B cell (primary cell): ENCODE measurements around the gene CSNK1E.

ENCODE experiments used
- EZH2 ChIP-seq: IDR thresholded peaks from 2 replicates; pipeline ENCODE4 v1.6.1; 2012; ENCODE audit warnings: borderline replicate concordance, low read depth, mild to moderate bottlenecking, moderate library complexity, low read length; ENCODE audit not compliant: insufficient read depth, poor library complexity, severe bottlenecking
- TF ChIP-seq, protein P1 (sequence below): fragments of 200-600 bp; IDR thresholded peaks from one replicate; pipeline ENCODE4 v1.8.0; 2022; ENCODE audit warnings: antibody characterized with exemption, mild to moderate bottlenecking

- TF ChIP-seq EZH2: no peak
- TF ChIP-seq, protein P1, sequence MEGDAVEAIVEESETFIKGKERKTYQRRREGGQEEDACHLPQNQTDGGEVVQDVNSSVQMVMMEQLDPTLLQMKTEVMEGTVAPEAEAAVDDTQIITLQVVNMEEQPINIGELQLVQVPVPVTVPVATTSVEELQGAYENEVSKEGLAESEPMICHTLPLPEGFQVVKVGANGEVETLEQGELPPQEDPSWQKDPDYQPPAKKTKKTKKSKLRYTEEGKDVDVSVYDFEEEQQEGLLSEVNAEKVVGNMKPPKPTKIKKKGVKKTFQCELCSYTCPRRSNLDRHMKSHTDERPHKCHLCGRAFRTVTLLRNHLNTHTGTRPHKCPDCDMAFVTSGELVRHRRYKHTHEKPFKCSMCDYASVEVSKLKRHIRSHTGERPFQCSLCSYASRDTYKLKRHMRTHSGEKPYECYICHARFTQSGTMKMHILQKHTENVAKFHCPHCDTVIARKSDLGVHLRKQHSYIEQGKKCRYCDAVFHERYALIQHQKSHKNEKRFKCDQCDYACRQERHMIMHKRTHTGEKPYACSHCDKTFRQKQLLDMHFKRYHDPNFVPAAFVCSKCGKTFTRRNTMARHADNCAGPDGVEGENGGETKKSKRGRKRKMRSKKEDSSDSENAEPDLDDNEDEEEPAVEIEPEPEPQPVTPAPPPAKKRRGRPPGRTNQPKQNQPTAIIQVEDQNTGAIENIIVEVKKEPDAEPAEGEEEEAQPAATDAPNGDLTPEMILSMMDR: no peak
Measured at GRCh38 chr22:38309614-38310517, 7.4 kb downstream of the CSNK1E start.
